ENCODE results near the gene YJEFN3.
A peak's percentile ranks its signal among the peaks of the same experiment; 100 is the strongest.

The YJEFN3 gene

DNA sequence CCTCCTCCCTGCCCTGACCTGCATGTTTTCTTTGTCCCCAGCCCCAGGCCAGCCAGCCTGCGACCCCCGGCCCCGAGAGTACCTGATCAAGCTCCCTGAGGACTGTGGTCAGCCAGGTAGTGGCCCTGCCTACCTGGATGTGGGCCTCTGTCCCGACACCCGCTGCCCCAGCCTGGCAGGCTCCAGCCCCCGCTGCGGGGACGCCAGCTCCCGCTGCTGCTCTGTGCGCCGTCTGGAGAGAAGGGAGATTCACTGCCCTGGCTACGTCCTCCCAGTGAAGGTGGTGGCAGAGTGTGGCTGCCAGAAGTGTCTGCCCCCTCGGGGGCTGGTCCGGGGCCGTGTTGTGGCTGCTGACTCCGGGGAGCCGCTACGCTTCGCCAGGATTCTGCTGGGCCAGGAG, 14.9 kb downstream of the YJEFN3 start:
- H3K36me3 ChIP-seq (replicated peaks in 1 of 2; ENCODE audit: control insufficient read depth in 2 of 2, insufficient read depth in 2 of 2, low read length in 2 of 2), result no peaks in the 10 kb centered on the region
- no peak overlapping the region for H4K91ac ChIP-seq (ENCODE audit: low read depth, low read length, poor library complexity)
- H2BK120ac ChIP-seq (ENCODE audit: low read depth, low read length), result no peak overlapping the region
- H3K4me2 ChIP-seq (ENCODE audit: insufficient read depth, low read length, poor library complexity, severe bottlenecking), result no peak overlapping the region
- H3K79me1 ChIP-seq (ENCODE audit: low read depth, low read length), result no peaks in the 10 kb centered on the region
- H3K18ac ChIP-seq (ENCODE audit: low read length), result no peak overlapping the region
- no peak overlapping the region for H3K9ac ChIP-seq (ENCODE audit: low read depth, low read length, poor library complexity)
- H2BK12ac ChIP-seq (ENCODE audit: low read length), result no peak overlapping the region
- H3K4me1 ChIP-seq (ENCODE audit: control insufficient read depth in 2 of 2, insufficient read depth in 1 of 2, low read depth in 1 of 2, low read length in 2 of 2), result peaks cover 0 to under 1% of the 10 kb centered on the region in 2 donors
- peak overlapping the region; percentile 58 for H2BK15ac ChIP-seq (ENCODE audit: low read length)
- no peak overlapping the region for H2BK5ac ChIP-seq (ENCODE audit: low read length)
- H3K27me3 ChIP-seq (ENCODE audit: control insufficient read depth in 3 of 3, insufficient read depth in 3 of 3, low read depth in 1 of 3, low read length in 3 of 3), result peaks cover 0 to 22% (median 0%) of the 10 kb centered on the region in 3 experiments
- H2AK5ac ChIP-seq (ENCODE audit: low read depth, low read length), result peak overlapping the region; percentile 81
- H3K9me3 ChIP-seq (replicated peaks in 1 of 2; ENCODE audit: control insufficient read depth in 2 of 2, insufficient read depth in 1 of 2, low read depth in 1 of 2, low read length in 2 of 2), result peaks cover 0 to 1% of the 10 kb centered on the region in 2 donors
- H2AFZ ChIP-seq (ENCODE audit: low read length), result no peak overlapping the region
- no peak for DNase-seq (ENCODE audit: low spot score)
- H3K4ac ChIP-seq (ENCODE audit: low read length), result peak overlapping the region; percentile 53
- no CpG with 5 or more reads among the region's 19 CpGs for WGBS, 2 donors (ENCODE audit: extremely low coverage in 2 of 2, insufficient read length in 2 of 2, insufficient replicate concordance in 1 of 2)
- peak overlapping the region; percentile 17 for H4K8ac ChIP-seq (ENCODE audit: low read depth, low read length)
- H3K14ac ChIP-seq (ENCODE audit: low read length), result peak overlapping the region; percentile 8
- H3K27ac ChIP-seq (replicated peaks; ENCODE audit: low read length), result no peak overlapping the region
- H3K23ac ChIP-seq (ENCODE audit: low read depth, low read length, poor library complexity), result no peak overlapping the region
- no peak overlapping the region for H3K4me3 ChIP-seq (ENCODE audit: low read length in 2 of 2)

DNA sequence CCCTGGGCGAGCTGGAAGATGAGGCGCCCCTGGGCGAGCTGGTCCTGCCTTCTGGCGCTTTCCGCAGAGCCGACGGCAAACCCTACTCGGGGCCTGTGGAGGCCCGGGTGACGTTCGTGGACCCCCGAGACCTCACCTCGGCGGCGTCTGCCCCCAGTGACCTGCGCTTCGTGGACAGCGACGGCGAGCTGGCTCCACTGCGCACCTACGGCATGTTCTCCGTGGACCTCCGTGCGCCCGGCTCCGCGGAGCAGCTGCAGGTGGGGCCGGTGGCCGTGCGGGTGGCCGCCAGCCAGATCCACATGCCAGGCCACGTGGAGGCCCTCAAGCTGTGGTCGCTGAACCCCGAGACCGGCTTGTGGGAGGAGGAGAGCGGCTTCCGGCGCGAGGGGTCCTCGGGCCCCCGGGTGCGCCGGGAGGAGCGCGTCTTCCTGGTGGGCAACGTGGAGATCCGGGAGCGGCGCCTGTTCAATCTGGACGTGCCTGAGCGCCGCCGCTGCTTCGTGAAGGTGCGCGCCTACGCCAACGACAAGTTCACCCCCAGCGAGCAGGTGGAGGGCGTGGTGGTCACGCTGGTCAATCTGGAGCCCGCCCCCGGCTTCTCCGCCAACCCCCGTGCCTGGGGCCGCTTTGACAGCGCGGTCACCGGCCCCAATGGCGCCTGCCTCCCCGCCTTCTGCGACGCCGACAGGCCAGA, 15.7 kb downstream of the YJEFN3 start:
- no peaks in the 10 kb centered on the region for H3K36me3 ChIP-seq (replicated peaks in 1 of 2; ENCODE audit: control insufficient read depth in 2 of 2, insufficient read depth in 2 of 2, low read length in 2 of 2)
- H3K4me1 ChIP-seq (ENCODE audit: control insufficient read depth in 2 of 2, insufficient read depth in 1 of 2, low read depth in 1 of 2, low read length in 2 of 2), result no peaks in the 10 kb centered on the region
- H3K23ac ChIP-seq (ENCODE audit: low read depth, low read length, poor library complexity), result peak overlapping the region; percentile 80
- peaks cover 0 to 16% (median 0%) of the 10 kb centered on the region in 3 experiments for H3K27me3 ChIP-seq (ENCODE audit: control insufficient read depth in 3 of 3, insufficient read depth in 3 of 3, low read depth in 1 of 3, low read length in 3 of 3)
- WGBS, 2 donors (ENCODE audit: extremely low coverage in 2 of 2, insufficient read length in 2 of 2, insufficient replicate concordance in 1 of 2), result no CpG with 5 or more reads among the region's 75 CpGs
- peak overlapping the region; percentile 26 for H2BK15ac ChIP-seq (ENCODE audit: low read length)
- H2BK12ac ChIP-seq (ENCODE audit: low read length), result no peak overlapping the region
- H4K91ac ChIP-seq (ENCODE audit: low read depth, low read length, poor library complexity), result no peak overlapping the region
- H3K4ac ChIP-seq (ENCODE audit: low read length), result no peak overlapping the region
- no peak overlapping the region for H2AFZ ChIP-seq (ENCODE audit: low read length)
- peaks cover 0 to 1% of the 10 kb centered on the region in 2 donors for H3K9me3 ChIP-seq (replicated peaks in 1 of 2; ENCODE audit: control insufficient read depth in 2 of 2, insufficient read depth in 1 of 2, low read depth in 1 of 2, low read length in 2 of 2)
- H3K27ac ChIP-seq (replicated peaks; ENCODE audit: low read length), result no peak overlapping the region
- no peak overlapping the region for H3K14ac ChIP-seq (ENCODE audit: low read length)
- DNase-seq (ENCODE audit: low spot score), result no peak
- H3K4me3 ChIP-seq (ENCODE audit: low read length in 2 of 2), result no peak overlapping the region
- H3K9ac ChIP-seq (ENCODE audit: low read depth, low read length, poor library complexity), result no peak overlapping the region
- H3K4me2 ChIP-seq (ENCODE audit: insufficient read depth, low read length, poor library complexity, severe bottlenecking), result no peak overlapping the region
- peak overlapping the region; percentile 74 for H2AK5ac ChIP-seq (ENCODE audit: low read depth, low read length)
- H4K8ac ChIP-seq (ENCODE audit: low read depth, low read length), result no peak overlapping the region
- no peaks in the 10 kb centered on the region for H3K79me1 ChIP-seq (ENCODE audit: low read depth, low read length)
- H2BK5ac ChIP-seq (ENCODE audit: low read length), result no peak overlapping the region
- no peak overlapping the region for H3K18ac ChIP-seq (ENCODE audit: low read length)
- H2BK120ac ChIP-seq (ENCODE audit: low read depth, low read length), result no peak overlapping the region

DNA sequence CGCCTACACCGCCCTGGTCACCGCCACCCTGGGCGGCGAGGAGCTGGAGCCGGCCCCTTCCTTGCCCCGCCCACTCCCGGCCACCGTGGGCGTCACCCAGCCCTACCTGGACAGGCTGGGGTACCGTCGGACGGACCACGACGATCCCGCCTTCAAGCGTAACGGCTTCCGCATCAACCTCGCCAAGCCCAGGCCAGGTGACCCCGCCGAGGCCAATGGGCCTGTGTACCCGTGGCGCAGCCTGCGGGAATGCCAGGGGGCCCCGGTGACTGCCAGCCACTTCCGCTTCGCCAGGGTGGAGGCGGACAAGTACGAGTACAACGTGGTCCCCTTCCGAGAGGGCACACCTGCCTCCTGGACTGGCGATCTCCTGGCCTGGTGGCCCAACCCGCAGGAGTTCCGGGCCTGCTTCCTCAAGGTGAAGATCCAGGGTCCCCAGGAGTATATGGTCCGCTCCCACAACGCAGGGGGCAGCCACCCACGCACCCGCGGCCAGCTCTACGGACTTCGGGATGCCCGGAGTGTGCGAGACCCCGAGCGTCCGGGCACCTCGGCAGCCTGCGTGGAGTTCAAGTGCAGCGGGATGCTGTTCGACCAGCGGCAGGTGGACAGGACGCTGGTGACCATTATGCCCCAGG, 16.4 kb downstream of the YJEFN3 start:
- Histone ChIP-seq H2BK15ac (ENCODE audit: low read length) (no peak overlapping the region), H3K9me3 (replicated peaks in 1 of 2; ENCODE audit: control insufficient read depth in 2 of 2, insufficient read depth in 1 of 2, low read depth in 1 of 2, low read length in 2 of 2) (no peaks in the 10 kb centered on the region), H4K8ac (ENCODE audit: low read depth, low read length) (no peak overlapping the region), H3K4me1 (ENCODE audit: control insufficient read depth in 2 of 2, insufficient read depth in 1 of 2, low read depth in 1 of 2, low read length in 2 of 2) (peaks cover 0 to 2% of the 10 kb centered on the region in 2 donors), H4K91ac (ENCODE audit: low read depth, low read length, poor library complexity) (no peak overlapping the region), H3K4me3 (ENCODE audit: low read length in 2 of 2) (no peak overlapping the region), H3K4me2 (ENCODE audit: insufficient read depth, low read length, poor library complexity, severe bottlenecking) (no peak overlapping the region), H2AFZ (ENCODE audit: low read length) (no peak overlapping the region), H3K23ac (ENCODE audit: low read depth, low read length, poor library complexity) (peak overlapping the region; percentile 80), H3K27ac (replicated peaks; ENCODE audit: low read length) (no peak overlapping the region), H3K18ac (ENCODE audit: low read length) (no peak overlapping the region), H2BK120ac (ENCODE audit: low read depth, low read length) (no peak overlapping the region), H2AK5ac (ENCODE audit: low read depth, low read length) (peak overlapping the region; percentile 74), H3K9ac (ENCODE audit: low read depth, low read length, poor library complexity) (no peak overlapping the region), H3K27me3 (ENCODE audit: control insufficient read depth in 3 of 3, insufficient read depth in 3 of 3, low read depth in 1 of 3, low read length in 3 of 3) (peaks cover 0 to 11% (median 0%) of the 10 kb centered on the region in 3 experiments), H2BK12ac (ENCODE audit: low read length) (peak overlapping the region; percentile 58), H3K4ac (ENCODE audit: low read length) (no peak overlapping the region), H3K14ac (ENCODE audit: low read length) (no peak overlapping the region), H3K79me1 (ENCODE audit: low read depth, low read length) (no peaks in the 10 kb centered on the region), H3K36me3 (replicated peaks in 1 of 2; ENCODE audit: control insufficient read depth in 2 of 2, insufficient read depth in 2 of 2, low read length in 2 of 2) (no peaks in the 10 kb centered on the region), H2BK5ac (ENCODE audit: low read length) (peak overlapping the region; percentile 5)
- no CpG with 5 or more reads among the region's 53 CpGs for WGBS, 2 donors (ENCODE audit: extremely low coverage in 2 of 2, insufficient read length in 2 of 2, insufficient replicate concordance in 1 of 2)
- no peak for DNase-seq (ENCODE audit: low spot score)

DNA sequence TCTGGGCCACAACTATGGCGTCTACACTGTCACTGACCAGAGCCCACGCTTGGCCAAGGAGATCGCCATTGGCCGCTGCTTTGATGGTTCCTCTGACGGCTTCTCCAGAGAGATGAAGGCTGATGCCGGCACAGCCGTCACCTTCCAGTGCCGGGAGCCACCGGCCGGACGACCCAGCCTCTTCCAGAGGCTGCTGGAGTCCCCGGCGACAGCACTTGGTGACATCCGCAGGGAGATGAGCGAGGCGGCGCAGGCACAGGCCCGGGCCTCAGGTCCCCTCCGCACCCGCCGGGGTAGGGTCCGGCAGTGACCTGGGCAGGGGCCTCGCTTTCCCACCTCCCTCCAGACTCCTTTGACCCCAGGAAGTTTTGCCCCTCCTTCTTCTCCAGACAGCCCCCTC, 17.0 kb downstream of the YJEFN3 start:
- H2BK120ac ChIP-seq (ENCODE audit: low read depth, low read length), result no peak overlapping the region
- H3K36me3 ChIP-seq (replicated peaks in 1 of 2; ENCODE audit: control insufficient read depth in 2 of 2, insufficient read depth in 2 of 2, low read length in 2 of 2), result no peaks in the 10 kb centered on the region
- no peak overlapping the region for H3K14ac ChIP-seq (ENCODE audit: low read length)
- no peaks in the 10 kb centered on the region for H3K9me3 ChIP-seq (replicated peaks in 1 of 2; ENCODE audit: control insufficient read depth in 2 of 2, insufficient read depth in 1 of 2, low read depth in 1 of 2, low read length in 2 of 2)
- H3K27ac ChIP-seq (replicated peaks; ENCODE audit: low read length), result no peak overlapping the region
- no peak overlapping the region for H4K91ac ChIP-seq (ENCODE audit: low read depth, low read length, poor library complexity)
- no peak overlapping the region for H3K4me2 ChIP-seq (ENCODE audit: insufficient read depth, low read length, poor library complexity, severe bottlenecking)
- H2AK5ac ChIP-seq (ENCODE audit: low read depth, low read length), result no peak overlapping the region
- no peak overlapping the region for H3K18ac ChIP-seq (ENCODE audit: low read length)
- H3K4me3 ChIP-seq (ENCODE audit: low read length in 2 of 2), result no peak overlapping the region
- no peak overlapping the region for H3K4ac ChIP-seq (ENCODE audit: low read length)
- no peak overlapping the region for H3K23ac ChIP-seq (ENCODE audit: low read depth, low read length, poor library complexity)
- DNase-seq (ENCODE audit: low spot score), result no peak
- H3K79me1 ChIP-seq (ENCODE audit: low read depth, low read length), result no peaks in the 10 kb centered on the region
- H2AFZ ChIP-seq (ENCODE audit: low read length), result no peak overlapping the region
- no peak overlapping the region for H2BK12ac ChIP-seq (ENCODE audit: low read length)
- no peak overlapping the region for H4K8ac ChIP-seq (ENCODE audit: low read depth, low read length)
- H3K27me3 ChIP-seq (ENCODE audit: control insufficient read depth in 3 of 3, insufficient read depth in 3 of 3, low read depth in 1 of 3, low read length in 3 of 3), result peaks cover 0 to 7% (median 0%) of the 10 kb centered on the region in 3 experiments
- no peak overlapping the region for H3K9ac ChIP-seq (ENCODE audit: low read depth, low read length, poor library complexity)
- WGBS, 2 donors (ENCODE audit: extremely low coverage in 2 of 2, insufficient read length in 2 of 2, insufficient replicate concordance in 1 of 2), result no CpG with 5 or more reads among the region's 23 CpGs
- H2BK5ac ChIP-seq (ENCODE audit: low read length), result no peak overlapping the region
- peaks cover 0 to 2% of the 10 kb centered on the region in 2 donors for H3K4me1 ChIP-seq (ENCODE audit: control insufficient read depth in 2 of 2, insufficient read depth in 1 of 2, low read depth in 1 of 2, low read length in 2 of 2)
- no peak overlapping the region for H2BK15ac ChIP-seq (ENCODE audit: low read length)

Data from neuronal stem cell (in vitro differentiated cells).